ENCODE results near the gene MDGA2.

MDGA2 gene

DNA sequence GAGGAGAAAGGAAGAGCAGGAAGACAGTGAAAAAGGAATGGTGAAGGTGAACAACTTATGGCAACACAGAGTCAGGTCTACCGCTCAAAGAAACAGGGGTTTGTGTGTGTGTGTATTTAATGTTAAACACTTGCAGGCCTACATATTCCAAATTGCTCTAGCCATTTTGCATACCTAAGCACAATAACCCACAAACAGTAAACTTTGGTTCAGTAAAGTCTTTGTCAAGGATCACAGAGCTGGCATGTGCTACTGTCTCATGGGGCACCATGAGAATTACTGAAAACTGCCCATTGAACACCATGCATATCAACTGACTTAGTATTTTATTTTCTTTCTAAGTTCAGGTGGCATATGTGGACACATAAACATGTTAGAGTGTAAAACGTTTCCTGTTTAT is 163.6 kb downstream of the MDGA2 start:
- H3K27me3 ChIP-seq = no peaks in the 10 kb centered on the region
- no peak overlapping the region for H3K4me3 ChIP-seq
- H3K9me3 ChIP-seq = no peaks in the 10 kb centered on the region
- DNase-seq = no peak
- intact Hi-C loops (cut with DNase I; ENCODE audit: low total_unique reads) = no loop called here
- H3K4me1 ChIP-seq = no peaks in the 10 kb centered on the region
- no peak for TF ChIP-seq CTCF (IDR thresholded peaks at IDR 0.05)
- H3K27ac ChIP-seq = no peak overlapping the region
- no peaks in the 10 kb centered on the region for H3K36me3 ChIP-seq

- Histone ChIP-seq H3K4me1 (no peaks in the 10 kb centered on the region), H3K27ac (no peak overlapping the region), H3K36me3 (no peaks in the 10 kb centered on the region), H3K9me3 (no peaks in the 10 kb centered on the region), H3K4me3 (no peak overlapping the region), H3K27me3 (no peaks in the 10 kb centered on the region)
- intact Hi-C loops (cut with DNase I; ENCODE audit: low total_unique reads) = no loop called here
- TF ChIP-seq CTCF (IDR thresholded peaks at IDR 0.05) = no peak
- DNase-seq = no peak
These were observed 165.4 kb downstream of the MDGA2 start for GRCh38 chr14:47509957-47510356.

- Histone ChIP-seq H3K4me1 (no peaks in the 10 kb centered on the region), H3K9me3 (no peaks in the 10 kb centered on the region), H3K36me3 (no peaks in the 10 kb centered on the region), H3K4me3 (no peak overlapping the region), H3K27me3 (no peaks in the 10 kb centered on the region), H3K27ac (no peak overlapping the region)
- intact Hi-C loops (cut with DNase I; ENCODE audit: low total_unique reads) = no loop called here
- no peak for TF ChIP-seq CTCF (IDR thresholded peaks at IDR 0.05)
- no peak for DNase-seq
These were observed 167.5 kb downstream of the MDGA2 start for GRCh38 chr14:47507861-47508260.

DNA sequence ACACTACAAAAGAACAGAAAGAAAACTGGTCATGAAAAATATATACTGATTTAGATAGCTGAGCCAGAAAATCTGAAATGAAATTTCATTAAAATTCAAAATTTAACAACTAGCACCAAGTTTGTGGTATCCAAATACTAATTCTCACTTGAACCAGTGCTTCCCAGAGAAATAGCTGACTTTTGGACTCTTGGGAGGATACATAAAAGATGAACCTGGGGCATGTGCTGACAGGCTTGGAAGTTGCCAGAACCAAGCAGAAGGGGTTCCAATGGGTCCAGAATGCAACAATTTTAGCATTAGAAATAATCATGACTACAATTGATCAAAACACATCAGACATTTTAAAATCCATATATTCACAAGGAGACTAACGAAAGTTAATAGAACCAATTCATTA is 175.0 kb downstream of the MDGA2 start:
- H3K4me1 ChIP-seq = no peaks in the 10 kb centered on the region
- H3K27ac ChIP-seq = no peak overlapping the region
- H3K4me3 ChIP-seq = no peak overlapping the region
- H3K27me3 ChIP-seq = no peaks in the 10 kb centered on the region
- no peaks in the 10 kb centered on the region for H3K36me3 ChIP-seq
- intact Hi-C loops (cut with DNase I; ENCODE audit: low total_unique reads) = no loop called here
- H3K9me3 ChIP-seq = no peaks in the 10 kb centered on the region
- DNase-seq = no peak
- TF ChIP-seq CTCF (IDR thresholded peaks at IDR 0.05) = no peak

DNA sequence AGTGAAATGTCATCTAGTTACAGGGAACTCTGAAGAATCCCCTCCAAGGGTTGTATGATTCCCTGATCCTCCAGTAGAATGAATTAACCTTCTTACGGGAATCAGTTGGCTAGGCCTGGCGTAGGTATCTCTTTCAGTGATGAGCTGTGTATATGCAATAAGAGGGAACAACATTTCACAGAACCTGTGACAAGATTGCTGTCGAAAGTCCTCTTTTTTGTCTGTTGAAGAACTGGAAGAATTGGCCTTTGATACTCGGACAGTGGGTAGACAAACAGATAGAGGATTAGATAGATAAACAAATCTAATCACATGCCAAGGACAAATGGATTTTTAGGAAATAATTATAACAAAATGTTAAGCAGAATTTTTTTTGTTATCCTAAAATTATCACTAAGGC is 184.6 kb downstream of the MDGA2 start:
- no peaks in the 10 kb centered on the region for H3K27me3 ChIP-seq
- no peaks in the 10 kb centered on the region for H3K36me3 ChIP-seq
- H3K9me3 ChIP-seq = no peaks in the 10 kb centered on the region
- H3K4me3 ChIP-seq = no peak overlapping the region
- H3K27ac ChIP-seq = no peak overlapping the region
- no peak for TF ChIP-seq CTCF (IDR thresholded peaks at IDR 0.05)
- DNase-seq = no peak
- no peaks in the 10 kb centered on the region for H3K4me1 ChIP-seq
- intact Hi-C loops (cut with DNase I; ENCODE audit: low total_unique reads) = no loop called here

GRCh38 chr14:47490353-47490752 is 185.1 kb downstream of the MDGA2 start:
- no peaks in the 10 kb centered on the region for H3K36me3 ChIP-seq

More at GRCh38 chr14:47490353-47490752, 185.1 kb downstream of the MDGA2 start:
- intact Hi-C loops (cut with DNase I; ENCODE audit: low total_unique reads) = no loop called here
- Histone ChIP-seq H3K4me1 (no peaks in the 10 kb centered on the region), H3K9me3 (no peaks in the 10 kb centered on the region), H3K27me3 (no peaks in the 10 kb centered on the region), H3K27ac (no peak overlapping the region), H3K4me3 (no peak overlapping the region)
- TF ChIP-seq CTCF (IDR thresholded peaks at IDR 0.05) = no peak
- DNase-seq = no peak

Data from tibial artery (tissue), 4 donors.